CD4-positive, alpha-beta T cell (primary cell): ENCODE results near the gene ARIH1. TPM values are rescaled to one million over a fixed set of nuclear protein-coding genes. Genes with fewer than 3 reads are reported as not detected.

ENCODE experiments used
- ATAC-seq: fragments of 200-7000 bp; cut with Tn5 transposase; one replicate; pipeline ENCODE4 v1.10.0; 2022; ENCODE audit warnings: mild to moderate bottlenecking; ENCODE audit not compliant: poor library complexity
- CTCF ChIA-PET: fragments of 350-600 bp; sonication (Branson Sonifier 250); formaldehyde crosslinking; loops from one replicate; lab custom pipeline; 2021; ENCODE audit warnings: antibody characterized with exemption, inconsistent platforms; lab: Charles Lee
- POLR2A ChIA-PET: fragments of 350-600 bp; sonication (Branson Sonifier 250); formaldehyde crosslinking; loops from one replicate; lab custom pipeline; 2021; ENCODE audit warnings: antibody characterized with exemption, inconsistent platforms; lab: Charles Lee
- DNase-seq, 14 experiments: peaks; one replicate each; pipeline ENCODE4 v3.0.0-alpha.2; 2013 to 2020; ENCODE audit warnings: mixed read lengths in 2 of 14
- H3K27ac ChIP-seq, 2 donors: one replicate each; pipeline versions ENCODE4 v1.5.1 to v1.7.0; 2013; ENCODE audit warnings: low read length in 2 of 2, low read depth in 1 of 2, mild to moderate bottlenecking in 1 of 2
- H3K27me3 ChIP-seq, 2 experiments: 1 replicate in 1 of 2; 2 replicates in 1 of 2; pipeline versions ENCODE4 v1.6.1 to v1.7.0; 2013; ENCODE audit warnings: low read length in 2 of 2, control low read depth in 1 of 2, mild to moderate bottlenecking in 1 of 2, moderate library complexity in 1 of 2; ENCODE audit not compliant: insufficient read depth in 2 of 2, control insufficient read depth in 1 of 2
- H3K36me3 ChIP-seq: one replicate; pipeline ENCODE4 v1.6.1; 2013; ENCODE audit warnings: low read length, control low read depth; ENCODE audit not compliant: insufficient read depth
- H3K4me1 ChIP-seq: one replicate; pipeline ENCODE4 v1.6.1; 2013; ENCODE audit warnings: low read length, control low read depth; ENCODE audit not compliant: insufficient read depth
- H3K4me3 ChIP-seq: one replicate; pipeline ENCODE4 v1.5.1; 2013; ENCODE audit warnings: mild to moderate bottlenecking, low read length, moderate library complexity
- H3K9me3 ChIP-seq, 2 experiments: 1 replicate in 1 of 2; 2 replicates in 1 of 2; pipeline versions ENCODE4 v1.6.1 to v1.7.0; 2013; ENCODE audit warnings: low read length in 2 of 2, mild to moderate bottlenecking in 2 of 2, control low read depth in 1 of 2, moderate library complexity in 1 of 2; ENCODE audit not compliant: control insufficient read depth in 1 of 2, insufficient read depth in 1 of 2
- H3K27ac Mint-ChIP-seq: one replicate; pipeline ENCODE4 v1.8.0; 2020; ENCODE audit warnings: mixed read lengths
- H3K27me3 Mint-ChIP-seq: one replicate; pipeline ENCODE4 v1.8.0; 2021; ENCODE audit warnings: mixed read lengths
- H3K36me3 Mint-ChIP-seq: one replicate; pipeline ENCODE4 v1.8.0; 2021; ENCODE audit warnings: low read depth, mixed read lengths
- H3K4me1 Mint-ChIP-seq: one replicate; pipeline ENCODE4 v1.8.0; 2021; ENCODE audit warnings: low read depth, mixed read lengths
- H3K4me3 Mint-ChIP-seq: one replicate; pipeline ENCODE4 v1.8.0; 2020; ENCODE audit warnings: mild to moderate bottlenecking, mixed read lengths
- H3K9me3 Mint-ChIP-seq: one replicate; pipeline ENCODE4 v1.8.0; 2020; ENCODE audit warnings: mixed read lengths
- CTCF ChIP-seq: fragments of 200-600 bp; IDR thresholded peaks from one replicate; pipeline ENCODE4 v1.8.0; 2022; ENCODE audit warnings: antibody characterized with exemption, mild to moderate bottlenecking
- intact Hi-C, 2 experiments: fragments of 100-400 bp; cut with DNase I in 1 of 2; cut with micrococcal nuclease in 1 of 2; formaldehyde crosslinking; loops; one replicate each; pipeline versions ENCODE4 v1.15.1 to v1.9.0; 2023 to 2025; cut with DNase I, micrococcal nuclease
- total RNA-seq, 174 experiments: library from RNA in 2 of 174; stranded (reverse) in 2 of 174; gene quantifications; one replicate each; pipeline ENCODE4 v1.2.3 and lab custom pipeline; 2021 to 2026

ARIH1 gene
- total RNA-seq, 2 experiments from 2014 or later = 281 to 283 TPM

GRCh38 chr15:72472992-72473610 lies 1.0 kb upstream of the ARIH1 start:
- Histone ChIP-seq H3K4me3 (peak overlapping the region; percentile 87), H3K27ac (peak overlapping the region; percentile 100), H3K36me3 (peaks cover 6% of the 10 kb centered on the region), H3K4me1 (peaks cover 30% of the 10 kb centered on the region), H3K9me3 (no peaks in the 10 kb centered on the region), H3K27me3 (no peaks in the 10 kb centered on the region)
- Mint-ChIP-seq H3K9me3 (no peaks in the 10 kb centered on the region), H3K27me3 (no peaks in the 10 kb centered on the region), H3K4me3 (peak overlapping the region; percentile 89), H3K4me1 (peaks cover 54% of the 10 kb centered on the region), H3K27ac (peak overlapping the region; percentile 99), H3K36me3 (peaks cover 41% of the 10 kb centered on the region)
- CTCF ChIA-PET = interaction anchor here (0.8 to 4.7 kb wide), 13 partner anchors 10 to 241 kb away, joined by 3 to 41 read pairs (median 5); partner anchors contain the start of genes BBS4, HEXA and HIGD2B
- intact Hi-C loops = loop anchor here (1.0 to 10.0 kb wide), 6 partner anchors 11 to 582 kb away; partner anchors contain the start of genes ADPGK (in 1 of the 2), NEO1 (in 1 of the 2), PARP6 (in 1 of the 2) and PKM (in 1 of the 2)
- ATAC-seq = no peak
- DNase-seq = peak in 3 of 14 experiments; percentile 38 to 50 (median 49)
- TF ChIP-seq CTCF = peak; percentile 16
- POLR2A ChIA-PET = interaction anchor here (0.6 to 4.3 kb wide), 24 partner anchors 9 to 355 kb away, joined by 3 to 72 read pairs (median 4); partner anchors contain the start of genes BBS4, CELF6, HEXA and HIGD2B

- peaks cover 42% of the 10 kb centered on the region for H3K4me1 ChIP-seq
- intact Hi-C loops = loop anchor here (2.0 to 10.0 kb wide), 7 partner anchors 16 to 580 kb away; partner anchors contain the start of genes HEXA (in 2 of the 2), ADPGK (in 1 of the 2), NEO1 (in 1 of the 2) and PARP6 (in 1 of the 2)
These were observed 359 bp downstream of the ARIH1 start for GRCh38 chr15:72474466-72474911.

More at GRCh38 chr15:72474466-72474911, 359 bp downstream of the ARIH1 start:
- H3K9me3 Mint-ChIP-seq = no peaks in the 10 kb centered on the region
- peak overlapping the region; percentile 89 for H3K4me3 Mint-ChIP-seq
- peak; percentile 18 for ATAC-seq
- peaks cover 54% of the 10 kb centered on the region for H3K36me3 Mint-ChIP-seq
- CTCF ChIA-PET = interaction anchor here (0.6 to 4.7 kb wide), 2 partner anchors 12 kb away, joined by 3 to 41 read pairs; no protein-coding TSS in a partner anchor
- Histone ChIP-seq H3K27me3 (no peaks in the 10 kb centered on the region), H3K9me3 (no peaks in the 10 kb centered on the region), H3K27ac (peak overlapping the region; percentile 100), H3K36me3 (peaks cover 17% of the 10 kb centered on the region), H3K4me3 (peak overlapping the region; percentile 87)
- H3K27me3 Mint-ChIP-seq = no peaks in the 10 kb centered on the region
- H3K4me1 Mint-ChIP-seq = peaks cover 67% of the 10 kb centered on the region
- peak in 1 of 14 experiments; percentile 70 for DNase-seq
- peak overlapping the region; percentile 99 for H3K27ac Mint-ChIP-seq
- POLR2A ChIA-PET = interaction anchor here (1.8 to 4.3 kb wide), 4 partner anchors 10 to 247 kb away, joined by 13 to 72 read pairs (median 42); partner anchors contain the start of gene HEXA
- TF ChIP-seq CTCF = no peak
